ENCODE data around the gene SLC34A1. TPM values are rescaled to one million over a fixed set of nuclear protein-coding genes. Genes with fewer than 3 reads are reported as not detected.

SLC34A1 gene
- total RNA-seq, 1 donor from 2014 or later = not detected

DNA sequence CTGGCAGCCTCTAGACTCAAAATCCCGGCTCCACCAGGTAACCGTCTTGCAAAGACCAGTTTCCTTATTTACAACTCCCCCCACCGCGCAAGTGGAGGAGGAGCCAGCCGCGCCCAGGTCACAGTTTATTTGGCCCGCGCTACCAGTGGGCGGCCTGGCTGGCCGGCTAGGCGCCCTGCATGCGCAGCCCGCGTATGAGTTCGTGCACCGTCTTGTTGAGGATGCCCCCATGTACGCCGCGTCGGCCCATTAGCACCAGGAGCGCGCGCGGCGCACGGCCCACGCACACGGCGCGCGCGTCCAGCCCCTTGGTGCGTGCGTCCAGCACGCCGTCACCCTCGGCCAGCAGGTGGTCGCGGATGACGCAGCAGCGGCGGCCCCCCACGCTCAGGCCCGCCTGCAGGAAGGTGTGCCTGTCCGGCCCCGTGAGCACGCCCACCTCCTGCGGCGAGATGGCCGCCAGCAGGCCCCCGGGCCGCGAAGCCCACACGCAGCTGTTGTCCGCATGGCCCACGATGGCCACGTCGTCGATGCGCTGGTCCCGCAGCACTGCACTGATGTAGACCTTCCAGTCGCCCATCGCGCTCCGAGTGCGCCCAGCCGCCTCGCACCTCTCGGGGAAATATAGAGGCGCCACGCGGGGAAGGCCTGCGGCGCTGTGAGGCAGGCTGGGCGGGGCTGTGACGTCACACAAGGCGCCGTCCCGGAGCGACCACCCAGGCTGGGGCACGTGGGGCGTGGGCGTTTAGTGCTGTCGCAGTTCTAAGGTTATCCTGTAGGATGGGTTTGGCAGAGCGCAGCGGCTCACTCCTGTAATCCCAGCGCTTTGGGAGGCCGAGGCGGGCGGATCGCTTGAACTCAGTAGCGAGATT is 16.0 kb downstream of the SLC34A1 start, which contains the start of gene PFN3:
Gene PFN3 (minus strand): TSS at position 665 of the 872 bp plus-strand sequence. CDS start 85 bp downstream, at position 580.
- peaks cover 7% of the 10 kb centered on the region for H3K4me1 Mint-ChIP-seq (ENCODE audit: low read depth)
- H3K4me3 Mint-ChIP-seq (ENCODE audit: low read depth) = no peak within 1 kb of the TSS
- no peak for DNase-seq (ENCODE audit: low spot score, unreplicated experiment)
- peaks cover 53% of the 10 kb centered on the region for H3K27me3 Mint-ChIP-seq
- no peak within 1 kb of the TSS for H3K27ac Mint-ChIP-seq
- no peaks in the 10 kb centered on the region for H3K36me3 Mint-ChIP-seq (ENCODE audit: insufficient read depth)
- TF ChIP-seq, protein P1, sequence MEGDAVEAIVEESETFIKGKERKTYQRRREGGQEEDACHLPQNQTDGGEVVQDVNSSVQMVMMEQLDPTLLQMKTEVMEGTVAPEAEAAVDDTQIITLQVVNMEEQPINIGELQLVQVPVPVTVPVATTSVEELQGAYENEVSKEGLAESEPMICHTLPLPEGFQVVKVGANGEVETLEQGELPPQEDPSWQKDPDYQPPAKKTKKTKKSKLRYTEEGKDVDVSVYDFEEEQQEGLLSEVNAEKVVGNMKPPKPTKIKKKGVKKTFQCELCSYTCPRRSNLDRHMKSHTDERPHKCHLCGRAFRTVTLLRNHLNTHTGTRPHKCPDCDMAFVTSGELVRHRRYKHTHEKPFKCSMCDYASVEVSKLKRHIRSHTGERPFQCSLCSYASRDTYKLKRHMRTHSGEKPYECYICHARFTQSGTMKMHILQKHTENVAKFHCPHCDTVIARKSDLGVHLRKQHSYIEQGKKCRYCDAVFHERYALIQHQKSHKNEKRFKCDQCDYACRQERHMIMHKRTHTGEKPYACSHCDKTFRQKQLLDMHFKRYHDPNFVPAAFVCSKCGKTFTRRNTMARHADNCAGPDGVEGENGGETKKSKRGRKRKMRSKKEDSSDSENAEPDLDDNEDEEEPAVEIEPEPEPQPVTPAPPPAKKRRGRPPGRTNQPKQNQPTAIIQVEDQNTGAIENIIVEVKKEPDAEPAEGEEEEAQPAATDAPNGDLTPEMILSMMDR (IDR thresholded peaks at IDR 0.05; ENCODE audit: unreplicated experiment) = no peak
- H3K9me3 Mint-ChIP-seq (ENCODE audit: low read depth) = no peaks in the 10 kb centered on the region

DNA sequence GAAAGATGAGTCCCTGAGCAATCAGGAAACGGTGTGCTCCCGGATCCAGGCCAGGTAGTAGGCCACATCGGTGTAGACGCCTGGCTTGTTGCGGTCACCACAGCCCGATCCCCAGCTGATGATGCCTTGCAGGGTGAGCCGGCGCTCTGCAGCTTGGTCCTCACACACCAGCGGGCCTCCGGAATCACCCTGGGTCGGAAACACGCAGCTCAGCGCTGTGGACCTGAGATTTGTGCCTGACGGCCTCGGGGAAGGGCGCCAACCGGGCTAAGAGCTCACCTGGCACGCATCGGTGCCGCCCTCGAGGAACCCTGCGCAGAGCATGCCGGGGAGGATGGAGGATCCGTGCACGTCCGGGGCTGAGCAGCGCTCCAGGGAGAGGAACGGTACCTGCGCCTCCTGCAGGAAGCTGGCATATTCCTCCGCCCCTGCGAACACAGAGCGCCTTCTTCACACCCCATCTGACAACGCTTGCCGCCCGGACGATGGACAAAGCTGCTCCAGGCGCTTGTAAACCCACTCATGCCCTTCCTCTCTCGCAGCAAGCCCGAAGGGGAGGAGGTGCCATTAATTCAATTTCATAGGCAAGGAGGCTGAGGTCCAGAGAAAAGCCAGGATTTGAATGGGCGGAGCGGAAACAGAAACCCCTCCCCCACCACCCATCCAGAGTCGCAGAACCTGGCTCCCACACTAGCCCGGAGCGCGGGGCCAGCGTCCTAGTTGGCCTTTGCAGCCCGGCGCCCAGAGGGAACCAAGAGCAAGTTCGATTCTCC is 18.2 kb downstream of the SLC34A1 start:
- peak overlapping the region; percentile 67 for H3K4me3 Mint-ChIP-seq (ENCODE audit: low read depth)
- TF ChIP-seq, protein P1 (IDR thresholded peaks at IDR 0.05; ENCODE audit: unreplicated experiment) = peak; percentile 64
- H3K27me3 Mint-ChIP-seq = peaks cover 65% of the 10 kb centered on the region
- H3K36me3 Mint-ChIP-seq (ENCODE audit: insufficient read depth) = no peaks in the 10 kb centered on the region
- H3K4me1 Mint-ChIP-seq (ENCODE audit: low read depth) = peaks cover 7% of the 10 kb centered on the region
- DNase-seq (ENCODE audit: low spot score, unreplicated experiment) = peak; percentile 54
- no peaks in the 10 kb centered on the region for H3K9me3 Mint-ChIP-seq (ENCODE audit: low read depth)
- peak overlapping the region; percentile 94 for H3K27ac Mint-ChIP-seq

DNA sequence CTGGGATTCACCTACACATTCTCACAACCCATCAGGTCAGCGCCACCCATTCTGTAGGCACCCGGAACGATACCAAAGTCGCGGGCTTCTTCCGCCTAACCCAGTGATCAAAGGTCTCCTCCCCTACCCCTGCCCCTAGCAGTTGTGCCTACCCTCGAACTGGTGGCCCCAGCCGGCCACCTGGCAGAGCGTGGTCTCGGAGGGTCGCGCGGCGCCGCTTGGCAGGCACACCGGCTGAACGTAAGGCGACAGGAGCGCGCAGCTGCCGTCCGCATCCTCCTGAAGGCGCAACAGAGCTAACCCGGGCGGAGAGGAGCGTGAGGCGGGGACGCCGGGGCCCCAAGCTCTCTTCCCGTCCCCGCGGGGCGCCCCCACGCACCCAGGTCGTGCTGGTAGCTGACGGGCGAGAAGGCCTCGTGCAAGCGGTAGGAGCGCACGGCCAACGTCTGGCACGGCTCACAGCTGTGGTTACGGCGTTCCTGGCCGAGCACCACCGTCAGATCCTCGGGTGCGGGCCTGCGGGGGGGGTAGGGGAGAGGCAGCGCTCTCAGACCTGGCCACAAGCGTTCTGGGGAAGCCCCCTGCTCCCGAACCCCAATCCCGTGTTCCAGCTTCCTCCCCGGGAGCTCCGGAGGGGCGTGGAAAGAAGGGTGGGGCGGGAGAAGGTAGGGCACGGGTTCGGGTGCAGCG is 19.0 kb downstream of the SLC34A1 start:
- Mint-ChIP-seq H3K36me3 (ENCODE audit: insufficient read depth) (no peaks in the 10 kb centered on the region), H3K9me3 (ENCODE audit: low read depth) (no peaks in the 10 kb centered on the region), H3K27me3 (peaks cover 66% of the 10 kb centered on the region), H3K27ac (peak overlapping the region; percentile 94), H3K4me3 (ENCODE audit: low read depth) (peak overlapping the region; percentile 67), H3K4me1 (ENCODE audit: low read depth) (peaks cover 7% of the 10 kb centered on the region)
- TF ChIP-seq, protein P1 (IDR thresholded peaks at IDR 0.05; ENCODE audit: unreplicated experiment) = no peak
- no peak for DNase-seq (ENCODE audit: low spot score, unreplicated experiment)

DNA sequence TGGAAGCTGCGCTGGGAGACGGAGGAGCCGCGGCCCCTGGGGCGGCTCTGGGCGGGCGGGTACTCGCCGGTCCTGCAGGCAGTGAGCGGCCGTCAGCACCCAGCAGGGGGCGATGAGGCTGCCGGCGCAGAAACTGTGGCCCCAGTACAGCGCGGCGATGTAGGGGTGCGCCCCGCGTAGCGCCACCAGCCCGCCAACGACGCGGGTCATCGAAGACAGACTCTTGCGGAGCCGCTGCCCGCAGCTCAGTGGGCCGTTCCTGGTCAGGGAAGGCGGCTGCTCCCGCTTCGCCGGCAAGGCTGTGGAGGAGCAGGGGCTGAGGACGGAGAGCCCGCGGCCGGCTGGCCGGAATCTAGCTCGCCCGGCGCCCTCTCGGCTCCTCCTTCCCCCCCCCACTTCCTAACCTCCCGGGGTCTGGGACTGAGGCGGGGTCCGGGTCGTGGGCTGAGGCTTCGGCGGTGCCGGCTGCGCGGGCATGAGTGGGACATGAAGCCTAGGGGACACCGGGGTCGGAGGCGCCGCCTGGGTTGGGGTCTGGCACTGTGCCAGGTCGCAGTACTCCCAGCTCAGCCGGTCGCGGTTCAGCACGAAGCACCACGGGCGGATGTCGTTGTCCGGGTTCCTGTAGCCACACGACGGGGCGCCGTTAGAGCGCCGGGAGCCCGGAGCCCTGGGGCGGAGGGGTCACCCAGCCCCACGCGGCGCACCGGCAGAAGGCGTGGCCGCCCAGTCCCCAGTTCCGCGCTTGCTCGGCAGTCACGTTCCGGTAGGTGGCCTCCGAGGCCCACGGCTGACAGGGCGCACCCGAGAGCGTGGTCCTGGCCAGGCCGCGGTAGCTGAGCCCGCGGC is 19.8 kb downstream of the SLC34A1 start:
- peak; percentile 61 for DNase-seq (ENCODE audit: low spot score, unreplicated experiment)
- Mint-ChIP-seq H3K27ac (no peak overlapping the region), H3K4me1 (ENCODE audit: low read depth) (peaks cover 7% of the 10 kb centered on the region), H3K9me3 (ENCODE audit: low read depth) (no peaks in the 10 kb centered on the region), H3K4me3 (ENCODE audit: low read depth) (peak overlapping the region; percentile 67), H3K27me3 (peaks cover 66% of the 10 kb centered on the region), H3K36me3 (ENCODE audit: insufficient read depth) (no peaks in the 10 kb centered on the region)
- TF ChIP-seq, protein P1 (IDR thresholded peaks at IDR 0.05; ENCODE audit: unreplicated experiment) = peak; percentile 79
